Measurements from ENCODE around the gene EEIG2. TPM values are rescaled to one million over a fixed set of nuclear protein-coding genes. Genes with fewer than 3 reads are reported as not detected.

EEIG2 gene
- total RNA-seq, 1 donor from 2014 or later = 12.7 TPM

GRCh38 chr1:108606478-108606877 lies 46.6 kb downstream of the EEIG2 start:
- H3K4me1 ChIP-seq = no peaks in the 10 kb centered on the region
- peaks cover 10% of the 10 kb centered on the region for H3K36me3 ChIP-seq
- intact Hi-C loops (cut with DNase I) = no loop called here
- H3K9me3 ChIP-seq = no peaks in the 10 kb centered on the region
- ATAC-seq (no peak), DNase-seq (no peak)
- TF ChIP-seq CTCF (IDR thresholded peaks at IDR 0.05) = no peak
- no peak overlapping the region for H3K4me3 ChIP-seq
- H3K27ac ChIP-seq = no peak overlapping the region
- H3K27me3 ChIP-seq = no peaks in the 10 kb centered on the region

GRCh38 chr1:108609483-108610049 lies 49.7 kb downstream of the EEIG2 start:
- peaks cover 7% of the 10 kb centered on the region for H3K36me3 ChIP-seq
- H3K27ac ChIP-seq = no peak overlapping the region
- H3K4me1 ChIP-seq = no peaks in the 10 kb centered on the region
- ATAC-seq = peak; percentile 67
- intact Hi-C loops (cut with DNase I) = no loop called here
- DNase-seq = no peak
- no peak for TF ChIP-seq CTCF (IDR thresholded peaks at IDR 0.05)
- no peak overlapping the region for H3K4me3 ChIP-seq
- no peaks in the 10 kb centered on the region for H3K9me3 ChIP-seq
- H3K27me3 ChIP-seq = no peaks in the 10 kb centered on the region

Other genes with a start within 250 kb of the EEIG2 start
- not detected for gene NBPF6, start 109.8 kb upstream of the EEIG2 start, total RNA-seq
- 5.6 TPM for gene HENMT1, start 101.0 kb downstream of the EEIG2 start, total RNA-seq
- 39.3 TPM for gene PRPF38B, start 132.2 kb downstream of the EEIG2 start, total RNA-seq
- not detected for gene FNDC7, start 152.8 kb downstream of the EEIG2 start, total RNA-seq
- gene STXBP3, start 186.6 kb downstream of the EEIG2 start, total RNA-seq = 54.1 TPM